Lower leg skin (tissue), 4 donors: ENCODE data around the gene PPT1. TPM values are rescaled to one million over a fixed set of nuclear protein-coding genes. Genes with fewer than 3 reads are reported as not detected.

Experiments
- DNase-seq, 2 donors: peaks; one replicate each; pipeline ENCODE4 v3.0.0-alpha.2; 2019; ENCODE audit warnings: low spot score in 2 of 2
- H3K4me3 ChIP-seq: fragments of 200-600 bp; sonication (generic); 2 replicates; pipeline ENCODE4 v1.5.1; 2017; ENCODE audit warnings: mild to moderate bottlenecking, low read depth; ENCODE audit not compliant: poor library complexity, severe bottlenecking
- POLR2A ChIP-seq, 2 donors: fragments of 450-650 bp; IDR thresholded peaks; one replicate each; pipeline ENCODE4 v1.6.1; 2016 to 2017; ENCODE audit warnings: antibody characterized with exemption in 2 of 2, mild to moderate bottlenecking in 1 of 2, moderate library complexity in 1 of 2
- WGBS, 2 donors: methylation state at CpG; one replicate each; pipeline ENCODE4 v1.1.5; 2018; 5-methylcytosine and 5-hydroxymethylcytosine counted together
- intact Hi-C: fragments of 100-400 bp; cut with DNase I; formaldehyde crosslinking; loops from one replicate; pipeline ENCODE4 v1.15.0; 2023; ENCODE audit warnings: low total_unique reads
- total RNA-seq, 4 donors: library from RNA; depleted of rRNA; stranded (reverse); fragments of >200 nt; gene quantifications; one replicate each; pipeline ENCODE4 v1.1.0, GENCODE V29; 2016
- TF ChIP-seq, protein P1 (sequence below), 3 donors: fragments of 450-650 bp; IDR thresholded peaks; one replicate each; pipeline ENCODE4 v1.5.1; 2016; ENCODE audit warnings: antibody characterized with exemption in 3 of 3, mild to moderate bottlenecking in 3 of 3, moderate library complexity in 2 of 3

Gene PPT1
- total RNA-seq, 4 donors from 2014 or later = 28.2 to 42.1 (median 37.5) TPM

DNA sequence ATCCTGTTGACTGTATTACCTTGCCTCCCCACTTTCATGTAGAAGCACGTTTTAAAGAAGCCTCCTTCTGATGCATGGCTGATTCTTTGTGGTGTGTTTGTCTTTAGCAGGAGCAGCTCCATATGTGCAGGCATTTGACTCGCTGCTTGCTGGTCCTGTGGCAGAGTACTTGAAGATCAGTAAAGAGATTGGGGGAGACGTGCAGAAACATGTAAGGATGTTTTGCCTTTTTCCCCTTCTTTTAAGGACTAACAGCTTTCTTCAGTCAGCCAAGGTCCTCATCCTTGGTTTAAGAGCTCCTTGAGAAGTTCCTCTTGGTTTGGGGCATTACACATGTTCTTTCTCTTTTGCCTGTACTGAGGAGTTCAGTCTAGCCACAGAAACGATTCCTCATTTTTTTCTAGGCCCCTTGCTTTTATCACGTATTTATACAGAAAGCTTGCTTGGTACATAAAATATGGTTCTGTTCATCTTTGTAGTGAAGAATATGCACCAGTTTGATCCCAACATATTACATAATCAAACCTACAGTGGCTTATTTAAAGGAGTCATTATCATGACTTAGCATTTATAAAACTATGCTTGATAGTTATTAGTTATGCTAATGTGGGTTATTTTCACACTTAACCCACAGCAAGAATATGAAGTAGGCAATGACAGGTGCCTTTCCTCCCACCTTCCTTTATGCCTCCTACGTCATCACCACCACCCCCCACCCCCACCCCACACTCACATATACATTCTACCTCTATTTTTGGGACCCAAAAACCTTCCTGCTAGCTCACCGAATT lies 36.9 kb downstream of the PPT1 start:
- intact Hi-C loops = no loop called here
- no peak overlapping the region for H3K4me3 ChIP-seq
- no peak for DNase-seq
- 60% methylated on average over 7 of the region's 7 CpGs for WGBS, 2 donors
- TF ChIP-seq POLR2A (IDR thresholded peaks at IDR 0.05) = no peak
- TF ChIP-seq, protein P1, sequence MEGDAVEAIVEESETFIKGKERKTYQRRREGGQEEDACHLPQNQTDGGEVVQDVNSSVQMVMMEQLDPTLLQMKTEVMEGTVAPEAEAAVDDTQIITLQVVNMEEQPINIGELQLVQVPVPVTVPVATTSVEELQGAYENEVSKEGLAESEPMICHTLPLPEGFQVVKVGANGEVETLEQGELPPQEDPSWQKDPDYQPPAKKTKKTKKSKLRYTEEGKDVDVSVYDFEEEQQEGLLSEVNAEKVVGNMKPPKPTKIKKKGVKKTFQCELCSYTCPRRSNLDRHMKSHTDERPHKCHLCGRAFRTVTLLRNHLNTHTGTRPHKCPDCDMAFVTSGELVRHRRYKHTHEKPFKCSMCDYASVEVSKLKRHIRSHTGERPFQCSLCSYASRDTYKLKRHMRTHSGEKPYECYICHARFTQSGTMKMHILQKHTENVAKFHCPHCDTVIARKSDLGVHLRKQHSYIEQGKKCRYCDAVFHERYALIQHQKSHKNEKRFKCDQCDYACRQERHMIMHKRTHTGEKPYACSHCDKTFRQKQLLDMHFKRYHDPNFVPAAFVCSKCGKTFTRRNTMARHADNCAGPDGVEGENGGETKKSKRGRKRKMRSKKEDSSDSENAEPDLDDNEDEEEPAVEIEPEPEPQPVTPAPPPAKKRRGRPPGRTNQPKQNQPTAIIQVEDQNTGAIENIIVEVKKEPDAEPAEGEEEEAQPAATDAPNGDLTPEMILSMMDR (IDR thresholded peaks at IDR 0.05) = no peak

DNA sequence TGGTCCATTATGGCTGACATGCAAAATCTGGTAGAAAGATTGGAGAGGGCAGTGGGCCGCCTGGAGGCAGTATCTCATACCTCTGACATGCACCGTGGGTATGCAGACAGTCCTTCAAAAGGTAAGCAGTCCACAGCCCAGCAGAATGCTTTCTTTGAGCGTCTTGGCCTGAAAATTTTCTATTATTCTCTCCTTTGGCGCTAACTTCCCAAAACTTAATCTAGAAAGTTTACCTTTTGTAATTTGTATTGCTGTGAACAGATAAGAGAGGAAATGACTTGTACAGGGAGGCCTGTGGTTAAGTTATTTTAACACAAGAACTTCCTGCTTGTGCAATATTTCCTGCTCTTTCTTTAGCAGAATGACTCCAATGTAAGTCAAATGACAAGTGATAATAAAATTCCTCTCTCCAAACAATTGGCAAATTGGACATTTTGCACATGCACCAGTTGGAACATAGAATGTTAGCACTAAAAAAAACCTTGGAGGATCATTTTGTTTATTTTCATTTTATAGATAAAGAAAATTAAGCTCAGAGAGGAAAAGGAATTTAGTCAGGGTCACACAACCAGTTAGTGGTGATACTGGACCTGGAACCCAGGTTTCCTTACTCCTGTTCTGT lies 37.6 kb downstream of the PPT1 start:
- 66 to 69% methylated on average over 4 of the region's 4 CpGs for WGBS, 2 donors
- intact Hi-C loops = no loop called here
- TF ChIP-seq POLR2A (IDR thresholded peaks at IDR 0.05) = no peak
- TF ChIP-seq, protein P1 (IDR thresholded peaks at IDR 0.05) = no peak
- H3K4me3 ChIP-seq = no peak overlapping the region
- no peak for DNase-seq

DNA sequence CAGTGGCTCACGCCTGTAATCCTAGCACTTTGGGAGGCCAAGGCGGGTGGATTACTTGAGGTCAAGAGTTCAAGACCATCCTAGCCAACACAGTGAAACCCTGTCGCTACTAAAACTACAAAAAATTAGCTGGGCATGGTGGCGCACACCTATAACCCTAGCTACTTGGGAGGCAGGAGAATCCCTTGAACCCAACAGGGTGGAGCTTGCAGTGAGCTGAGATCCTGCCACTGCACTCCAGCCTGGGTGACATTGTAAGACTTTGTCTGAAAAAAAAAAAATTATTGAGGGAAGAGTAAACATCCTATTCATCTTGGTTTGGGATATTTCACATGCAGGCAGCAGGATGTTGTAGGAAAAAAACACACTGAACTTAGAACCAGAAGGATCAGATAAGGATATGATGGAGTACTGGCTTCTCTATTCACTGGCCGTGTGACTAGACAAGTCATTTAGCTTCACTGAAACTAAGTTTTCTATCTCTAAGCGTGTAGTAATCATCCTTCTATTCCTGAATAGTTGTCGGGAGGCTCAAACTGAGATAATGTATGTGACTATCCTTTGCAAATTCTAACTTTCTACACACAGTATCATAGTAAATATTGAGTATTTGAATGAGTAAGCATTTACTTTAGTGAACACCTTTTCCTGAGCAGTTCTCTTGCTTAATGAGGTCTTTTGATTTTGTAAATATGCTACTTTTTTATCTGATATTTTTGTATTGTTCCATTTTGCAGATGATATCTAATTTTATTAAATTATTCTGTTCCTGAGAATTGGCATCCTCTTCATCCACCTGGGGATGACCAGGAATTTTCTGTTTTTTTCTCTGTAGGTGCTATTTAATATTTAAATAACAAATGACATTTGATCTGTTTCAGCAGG lies 38.4 kb downstream of the PPT1 start:
- TF ChIP-seq, protein P1 (IDR thresholded peaks at IDR 0.05) = no peak
- no peak for TF ChIP-seq POLR2A (IDR thresholded peaks at IDR 0.05)
- intact Hi-C loops = no loop called here
- no peak for DNase-seq
- 87 to 88% methylated on average over 7 of the region's 7 CpGs for WGBS, 2 donors
- no peak overlapping the region for H3K4me3 ChIP-seq

DNA sequence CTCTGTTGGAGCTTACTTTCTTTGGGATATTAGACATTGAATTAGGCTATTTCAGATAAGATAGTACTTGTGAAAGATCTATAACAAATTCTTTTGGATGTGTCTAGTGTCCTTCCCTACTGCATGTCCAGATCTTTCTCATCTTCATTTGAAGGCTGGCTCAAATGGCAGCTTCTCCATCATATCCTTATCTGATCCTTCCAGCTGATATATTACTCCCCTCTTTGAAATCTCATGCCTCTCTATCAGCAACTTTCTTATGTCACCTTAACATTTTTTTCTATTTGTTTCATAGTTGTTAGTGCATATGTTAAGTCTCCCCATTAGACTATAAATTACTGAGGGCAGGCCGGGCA lies 39.0 kb downstream of the PPT1 start:
- no peak for DNase-seq
- intact Hi-C loops = no loop called here
- WGBS, 2 donors = 83 to 89% methylated on average over 1 of the region's 1 CpG

DNA sequence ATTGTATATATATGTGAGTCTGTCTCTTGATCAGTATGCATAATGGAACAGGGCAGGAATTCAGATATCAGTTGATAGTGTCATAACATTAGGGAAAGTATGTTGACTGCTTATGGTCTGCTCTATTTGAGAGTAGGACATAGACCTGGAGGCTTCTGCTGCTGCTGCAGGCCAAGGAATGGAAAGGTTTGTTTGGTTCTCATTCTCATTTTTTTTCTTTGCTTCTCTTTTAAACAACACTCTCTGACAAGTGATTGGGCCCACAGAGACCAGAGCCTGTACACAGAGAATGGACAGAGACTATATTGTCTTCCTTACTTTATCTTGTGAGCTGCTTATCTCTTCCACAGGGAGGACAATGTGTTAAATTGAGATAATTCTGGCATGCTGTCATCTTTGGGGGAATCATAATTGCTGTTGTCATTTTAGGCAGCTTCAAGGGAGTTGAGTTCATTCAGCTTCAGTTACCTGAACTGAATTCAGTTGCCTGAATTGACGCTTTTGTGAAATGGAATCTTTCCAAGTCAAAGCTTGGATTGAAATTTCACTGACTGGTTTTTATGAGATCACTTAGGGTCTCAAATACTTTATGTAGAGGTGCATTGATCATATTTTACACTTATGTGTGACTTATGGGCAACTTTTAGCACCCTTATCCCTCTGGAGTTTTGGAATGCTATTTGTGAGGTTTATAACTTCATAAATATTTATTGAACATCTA lies 39.6 kb downstream of the PPT1 start:
- DNase-seq = no peak
- intact Hi-C loops = no loop called here
- no peak overlapping the region for H3K4me3 ChIP-seq
- 91 to 93% methylated on average over 1 of the region's 1 CpG for WGBS, 2 donors
- TF ChIP-seq, protein P1 (IDR thresholded peaks at IDR 0.05) = no peak
- TF ChIP-seq POLR2A (IDR thresholded peaks at IDR 0.05) = no peak

More for the DNA sequence above, 39.0 kb downstream of the PPT1 start:
- no peak overlapping the region for H3K4me3 ChIP-seq
- TF ChIP-seq, protein P1 (IDR thresholded peaks at IDR 0.05) = no peak
- no peak for TF ChIP-seq POLR2A (IDR thresholded peaks at IDR 0.05)
